HepG2 (cell line): ENCODE measurements around the gene THOC6. TPM values are rescaled to one million over a fixed set of nuclear protein-coding genes. Genes with fewer than 3 reads are reported as not detected.

Experiments used
- ATF5 ChIP-seq: sonication (generic); formaldehyde crosslinking; IDR thresholded peaks from 2 replicates; pipeline ENCODE4 v1.4.0; 2020; ENCODE audit warnings: mild to moderate bottlenecking, low read depth, missing genetic modification reagents
- BCL3 ChIP-seq: sonication (generic); formaldehyde crosslinking; IDR thresholded peaks from 2 replicates; pipeline ENCODE4 v1.5.1; 2020; ENCODE audit warnings: mild to moderate bottlenecking, missing genetic modification reagents, moderate library complexity
- HIVEP1 ChIP-seq: sonication (generic); formaldehyde crosslinking; IDR thresholded peaks from 2 replicates; pipeline ENCODE4 v1.4.0; 2020; ENCODE audit warnings: mild to moderate bottlenecking, missing genetic modification reagents
- MEIS1 ChIP-seq: sonication (generic); formaldehyde crosslinking; IDR thresholded peaks from 2 replicates; pipeline ENCODE4 v1.9.0; 2021; ENCODE audit warnings: mild to moderate bottlenecking, missing genetic modification reagents, moderate library complexity, borderline replicate concordance
- NCOA1 ChIP-seq: sonication (generic); formaldehyde crosslinking; IDR thresholded peaks from 2 replicates; pipeline ENCODE4 v1.9.0; 2021; ENCODE audit warnings: missing genetic modification reagents
- POLR2G ChIP-seq: fragments of 200-400 bp; formaldehyde crosslinking; IDR thresholded peaks from 2 replicates; pipeline ENCODE4 v1.6.1; 2018; ENCODE audit warnings: mild to moderate bottlenecking, low read depth, low read length, moderate library complexity
- SMAD3 ChIP-seq: sonication (generic); formaldehyde crosslinking; IDR thresholded peaks from 2 replicates; pipeline ENCODE4 v1.4.0; 2020; ENCODE audit warnings: missing genetic modification reagents
- SRF ChIP-seq: IDR thresholded peaks from 2 replicates; pipeline ENCODE4 v1.6.1; 2011; ENCODE audit warnings: mild to moderate bottlenecking, low read depth, low read length, moderate library complexity
- ZFAT ChIP-seq: sonication (generic); formaldehyde crosslinking; conservative IDR thresholded peaks from 2 replicates; pipeline ENCODE4 v1.8.1; 2023; ENCODE audit warnings: missing genetic modification reagents, inconsistent platforms
- ZKSCAN8 ChIP-seq: IDR thresholded peaks from 2 replicates; pipeline ENCODE4 v1.6.1; 2016; ENCODE audit warnings: borderline replicate concordance, missing genetic modification reagents, missing compliant biosample characterization
- ZNF143 ChIP-seq: sonication (generic); formaldehyde crosslinking; IDR thresholded peaks from 2 replicates; pipeline ENCODE4 v1.4.0; 2020; ENCODE audit warnings: missing genetic modification reagents
- ZNF275 ChIP-seq: sonication (generic); formaldehyde crosslinking; IDR thresholded peaks from 2 replicates; pipeline ENCODE4 v1.8.0; 2022; ENCODE audit warnings: missing genetic modification reagents, mild to moderate bottlenecking, inconsistent platforms, borderline replicate concordance
- ZNF354B ChIP-seq: sonication (generic); formaldehyde crosslinking; IDR thresholded peaks from 2 replicates; pipeline ENCODE4 v1.8.0; 2022; ENCODE audit warnings: mild to moderate bottlenecking, missing genetic modification reagents
- ZNF407 ChIP-seq: sonication (generic); formaldehyde crosslinking; IDR thresholded peaks from one replicate; pipeline ENCODE4 v1.5.1; 2020; ENCODE audit warnings: mild to moderate bottlenecking, missing genetic modification reagents; ENCODE audit errors: not compliant biosample characterization
- ZNF530 ChIP-seq: sonication (generic); formaldehyde crosslinking; IDR thresholded peaks from 2 replicates; pipeline ENCODE4 v1.5.0; 2020; ENCODE audit warnings: low read depth, mild to moderate bottlenecking, missing genetic modification reagents
- ZNF776 ChIP-seq: sonication (generic); formaldehyde crosslinking; IDR thresholded peaks from 2 replicates; pipeline ENCODE4 v1.4.0; 2020; ENCODE audit warnings: mild to moderate bottlenecking, missing genetic modification reagents
- ZSCAN9 ChIP-seq: IDR thresholded peaks from 2 replicates; pipeline ENCODE4 v1.6.1; 2016; ENCODE audit warnings: borderline replicate concordance
- polyA plus RNA-seq, 8 experiments: library from polyadenylated mRNA; depleted of rRNA in 3 of 8; stranded (reverse) in 7 of 8; unstranded in 1 of 8; fragments of >200 nt; fragmentation: Illumina TruSeq in 4 of 8; extraction: Trizol in 4 of 8; gene quantifications; 2 replicates each; pipeline versions ENCODE4 v1.2.1 to v1.2.3, GENCODE V29; 2011 to 2016; ENCODE audit warnings: low read depth in 4 of 8, missing spikeins in 1 of 8, mixed read lengths in 1 of 8; ENCODE audit not compliant: insufficient read depth in 1 of 8
- total RNA-seq, 5 experiments: library from RNA; depleted of rRNA; stranded (reverse); fragments of >200 nt; fragmentation: Illumina TruSeq; extraction: Trizol; gene quantifications; 2 replicates each; pipeline ENCODE4 v1.2.3, GENCODE V29; 2016; ENCODE audit warnings: low read depth in 1 of 5

Gene THOC6
- total and polyA plus RNA-seq, 2 of the 13 experiments (the other 11 are each of a cell fraction or from before 2014, with no cell fraction given) = 32.1 to 37.0 TPM

- no peak for TF ChIP-seq ZNF407
- TF ChIP-seq ATF5 (CRISPR knock-in tag) = no peak
- peak; percentile 44; the same call in 1 of the 2 replicates for TF ChIP-seq ZNF143 (CRISPR knock-in tag)
- TF ChIP-seq ZSCAN9 (CRISPR knock-in tag) = no peak
- peak; percentile 92 for TF ChIP-seq POLR2G
- no peak; the same call in 1 of the 2 replicates for TF ChIP-seq MEIS1 (CRISPR knock-in tag)
- peak; percentile 5; the same call in 1 of the 2 replicates for TF ChIP-seq ZNF776 (CRISPR knock-in tag)
- no peak for TF ChIP-seq ZFAT (CRISPR knock-in tag)
- TF ChIP-seq NCOA1 (CRISPR knock-in tag) = no peak
- TF ChIP-seq BCL3 (CRISPR knock-in tag) = peak; percentile 83; the same call in 1 of the 2 replicates
- TF ChIP-seq ZNF530 = no peak
- no peak; the same call in 1 of the 2 replicates for TF ChIP-seq ZNF275 (CRISPR knock-in tag)
- TF ChIP-seq HIVEP1 (CRISPR knock-in tag) = no peak
- TF ChIP-seq ZKSCAN8 (CRISPR knock-in tag) = no peak
- TF ChIP-seq ZNF354B (CRISPR knock-in tag) = no peak
- no peak for TF ChIP-seq SMAD3 (CRISPR knock-in tag)
- no peak for TF ChIP-seq SRF
Measured at GRCh38 chr16:2980227-2981176, 43.3 kb upstream of the THOC6 start, which contains the start of gene PKMYT1 (continued).
